H1 (cell line): ENCODE data around the gene MLLT6.

Experiments
- ATF2 ChIP-seq: IDR thresholded peaks from 2 replicates; pipeline ENCODE4 v1.6.1; 2012; ENCODE audit warnings: low read length, inconsistent platforms
- CHD2 ChIP-seq: IDR thresholded peaks from 2 replicates; pipeline ENCODE4 v1.6.1; 2012; ENCODE audit warnings: low read length, improper control_type of control experiment
- CTCF ChIP-seq, 3 experiments: IDR thresholded peaks; 1 replicate in 2 of 3; 2 replicates in 1 of 3; pipeline versions ENCODE4 v1.5.1 to v1.6.1; 2011; ENCODE audit warnings: low read length in 3 of 3, mild to moderate bottlenecking in 3 of 3, inconsistent platforms in 2 of 3, low read depth in 1 of 3, moderate library complexity in 1 of 3; ENCODE audit not compliant: insufficient read depth in 1 of 3; ENCODE audit errors: control extremely low read depth in 1 of 3
- EGR1 ChIP-seq: IDR thresholded peaks from 2 replicates; pipeline ENCODE4 v1.6.1; 2011; ENCODE audit warnings: low read depth, low read length, borderline replicate concordance
- EZH2 ChIP-seq: fragments of 200-600 bp; sonication (generic); IDR thresholded peaks from 2 replicates; pipeline ENCODE4 v1.7.1; 2012; ENCODE audit warnings: low read depth, mild to moderate bottlenecking, moderate library complexity, low read length, inconsistent platforms; ENCODE audit not compliant: severe bottlenecking
- MAX ChIP-seq: IDR thresholded peaks from 2 replicates; pipeline ENCODE4 v1.6.1; 2012; ENCODE audit warnings: inconsistent platforms
- NRF1 ChIP-seq: IDR thresholded peaks from 2 replicates; pipeline ENCODE4 v1.6.1; 2011; ENCODE audit warnings: mild to moderate bottlenecking, low read depth, low read length, improper control_type of control experiment
- POLR2A ChIP-seq, 2 experiments: IDR thresholded peaks; 1 replicate in 1 of 2; 2 replicates in 1 of 2; pipeline ENCODE4 v1.6.1; 2011; ENCODE audit warnings: low read depth in 2 of 2, low read length in 2 of 2, mild to moderate bottlenecking in 2 of 2; ENCODE audit errors: control extremely low read depth in 1 of 2
- RBBP5 ChIP-seq: IDR thresholded peaks from 2 replicates; pipeline ENCODE4 v1.7.1; 2012; ENCODE audit warnings: low read depth, mild to moderate bottlenecking, inconsistent platforms, low read length, moderate library complexity, borderline replicate concordance
- RFX5 ChIP-seq: IDR thresholded peaks from 2 replicates; pipeline ENCODE4 v1.6.1; 2011; ENCODE audit warnings: low read depth, low read length, improper control_type of control experiment, borderline replicate concordance
- RXRA ChIP-seq: IDR thresholded peaks from 2 replicates; pipeline ENCODE4 v1.6.1; 2011; ENCODE audit warnings: low read depth, mild to moderate bottlenecking, low read length, moderate library complexity; ENCODE audit not compliant: insufficient read depth
- TAF1 ChIP-seq: IDR thresholded peaks from 2 replicates; pipeline ENCODE4 v1.6.1; 2011; ENCODE audit warnings: mild to moderate bottlenecking, low read depth, low read length
- YY1 ChIP-seq: IDR thresholded peaks from 2 replicates; pipeline ENCODE4 v1.6.1; 2011; ENCODE audit warnings: low read depth, mild to moderate bottlenecking, low read length

GRCh38 chr17:38669520-38669919 lies 35.6 kb upstream of the MLLT6 start:
- TF ChIP-seq TAF1 (no peak), POLR2A (IDR thresholded peaks at IDR 0.05; ENCODE audit: control extremely low read depth in 1 of 2, low read depth in 2 of 2, low read length in 2 of 2) (no peak), RFX5 (no peak), ATF2 (no peak), CTCF (IDR thresholded peaks at IDR 0.05; ENCODE audit: control extremely low read depth in 1 of 3, insufficient read depth in 1 of 3, low read depth in 1 of 3, low read length in 3 of 3) (no peak), CHD2 (no peak), MAX (no peak), EZH2 (peak; percentile 50), RXRA (no peak), YY1 (no peak), EGR1 (no peak), NRF1 (no peak), RBBP5 (no peak)
